ENCODE results near the gene SLC22A23.

- TF ChIP-seq CTCF (IDR thresholded peaks at IDR 0.05): no peak
- no peak for TF ChIP-seq POLR2A (IDR thresholded peaks at IDR 0.05)
Measured at GRCh38 chr6:3408665-3409064, 48.2 kb downstream of the SLC22A23 start.
